ENCODE measurements around the gene HAPLN2. TPM values are rescaled to one million over a fixed set of nuclear protein-coding genes. Genes with fewer than 3 reads are reported as not detected.
"Not testable (repeated sequence)": the region's sequence is repeated elsewhere in the genome, so short reads cannot be mapped to it uniquely, and the experiment has no call there.

The HAPLN2 gene
- total RNA-seq, 1 donor from 2014 or later: not detected

DNA sequence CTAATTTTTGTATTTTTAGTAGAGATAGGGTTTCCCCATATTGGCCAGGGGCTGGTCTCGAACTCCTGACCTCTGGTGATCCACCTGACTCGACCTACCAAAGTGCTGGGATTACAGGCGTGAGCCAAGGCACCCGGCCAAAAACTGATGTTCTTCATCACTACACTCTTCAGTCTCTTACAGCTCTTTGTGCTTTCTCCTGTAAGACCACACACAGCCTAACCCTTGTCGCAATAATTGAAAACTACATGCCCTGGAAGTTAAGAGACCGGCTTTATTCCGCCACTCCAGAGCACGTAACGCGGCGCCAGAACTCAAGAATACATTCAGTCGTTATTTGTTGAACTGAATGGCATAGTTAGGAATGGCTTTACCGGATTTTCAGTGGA lies 18.5 kb upstream of the HAPLN2 start:
- peaks cover 7% of the 10 kb centered on the region for H3K27me3 Mint-ChIP-seq (ENCODE audit: insufficient read depth, low read depth)
- Histone ChIP-seq H3K9me3 (ENCODE audit: low read depth) (no peaks in the 10 kb centered on the region), H3K4me3 (peak overlapping the region; percentile 76), H4K20me1 (ENCODE audit: low read depth) (no peaks in the 10 kb centered on the region), H3K79me2 (ENCODE audit: low read depth) (peaks cover 26% of the 10 kb centered on the region), H3F3A (ENCODE audit: low read depth) (peaks cover 21% of the 10 kb centered on the region), H3K27ac (peak overlapping the region; percentile 9), H3K9ac (peak overlapping the region; percentile 59), H2AFZ (replicated peaks) (peak overlapping the region; percentile 95), H3K4me1 (peaks cover 6% of the 10 kb centered on the region), H3K36me3 (no peaks in the 10 kb centered on the region), H3K4me2 (peak overlapping the region; percentile 83), H3K27me3 (no peaks in the 10 kb centered on the region)
- H3K36me3 Mint-ChIP-seq: peaks cover 6% of the 10 kb centered on the region
- TF ChIP-seq EZH2 (IDR thresholded peaks at IDR 0.05): no peak
- no peak for TF ChIP-seq CTCF (IDR thresholded peaks at IDR 0.05)
- TF ChIP-seq EZH2phosphoT487 (IDR thresholded peaks at IDR 0.05): no peak
- peak; percentile 25 for DNase-seq (ENCODE audit: low spot score)
- H3K4me1 Mint-ChIP-seq: peaks cover 22% of the 10 kb centered on the region
- no peak overlapping the region for H3K27ac Mint-ChIP-seq
- H3K4me3 Mint-ChIP-seq: peak overlapping the region; percentile 98
- H3K9me3 Mint-ChIP-seq: no peaks in the 10 kb centered on the region

- Mint-ChIP-seq H3K4me3 (peak within 1 kb of the TSS; percentile 98), H3K36me3 (peaks cover 6% of the 10 kb centered on the region), H3K9me3 (no peaks in the 10 kb centered on the region), H3K27ac (peak within 1 kb of the TSS; percentile 90), H3K27me3 (ENCODE audit: insufficient read depth, low read depth) (peaks cover 7% of the 10 kb centered on the region), H3K4me1 (peaks cover 22% of the 10 kb centered on the region)
- Histone ChIP-seq H3K4me1 (peaks cover 6% of the 10 kb centered on the region), H3F3A (ENCODE audit: low read depth) (peaks cover 21% of the 10 kb centered on the region), H3K36me3 (no peaks in the 10 kb centered on the region), H3K27ac (peak within 1 kb of the TSS; percentile 9), H3K4me2 (peak within 1 kb of the TSS; percentile 83), H3K9ac (peak within 1 kb of the TSS; percentile 59), H3K79me2 (ENCODE audit: low read depth) (peaks cover 26% of the 10 kb centered on the region), H2AFZ (replicated peaks) (peak within 1 kb of the TSS; percentile 95), H3K9me3 (ENCODE audit: low read depth) (no peaks in the 10 kb centered on the region), H4K20me1 (ENCODE audit: low read depth) (no peaks in the 10 kb centered on the region), H3K27me3 (no peaks in the 10 kb centered on the region), H3K4me3 (peak within 1 kb of the TSS; percentile 76)
- TF ChIP-seq EZH2phosphoT487 (IDR thresholded peaks at IDR 0.05) (no peak), EZH2 (IDR thresholded peaks at IDR 0.05) (peak; percentile 46)
- peak; percentile 88 for DNase-seq (ENCODE audit: low spot score)
These were observed 17.9 kb upstream of the HAPLN2 start, which contains the start of gene GPATCH4 for GRCh38 chr1:156601122-156601830. Gene GPATCH4, minus strand, starts transcription at chr1:156601479.

GRCh38 chr1:156601892-156602291 lies 17.3 kb upstream of the HAPLN2 start:
- Histone ChIP-seq H3F3A (ENCODE audit: low read depth) (peaks cover 21% of the 10 kb centered on the region), H4K20me1 (ENCODE audit: low read depth) (no peaks in the 10 kb centered on the region), H3K79me2 (ENCODE audit: low read depth) (peaks cover 26% of the 10 kb centered on the region), H2AFZ (replicated peaks) (peak overlapping the region; percentile 95), H3K9me3 (ENCODE audit: low read depth) (no peaks in the 10 kb centered on the region), H3K4me2 (peak overlapping the region; percentile 83), H3K27ac (no peak overlapping the region), H3K27me3 (no peaks in the 10 kb centered on the region), H3K4me3 (peak overlapping the region; percentile 76), H3K9ac (peak overlapping the region; percentile 59), H3K36me3 (no peaks in the 10 kb centered on the region), H3K4me1 (peaks cover 6% of the 10 kb centered on the region)
- H3K4me3 Mint-ChIP-seq: peak overlapping the region; percentile 98
- peaks cover 7% of the 10 kb centered on the region for H3K27me3 Mint-ChIP-seq (ENCODE audit: insufficient read depth, low read depth)
- TF ChIP-seq CTCF (IDR thresholded peaks at IDR 0.05) (no peak), EZH2 (IDR thresholded peaks at IDR 0.05) (no peak), EZH2phosphoT487 (IDR thresholded peaks at IDR 0.05) (peak; percentile 9)
- peaks cover 22% of the 10 kb centered on the region for H3K4me1 Mint-ChIP-seq
- peaks cover 4% of the 10 kb centered on the region for H3K36me3 Mint-ChIP-seq
- peak overlapping the region; percentile 74 for H3K27ac Mint-ChIP-seq
- DNase-seq (ENCODE audit: low spot score): no peak
- no peaks in the 10 kb centered on the region for H3K9me3 Mint-ChIP-seq

DNA sequence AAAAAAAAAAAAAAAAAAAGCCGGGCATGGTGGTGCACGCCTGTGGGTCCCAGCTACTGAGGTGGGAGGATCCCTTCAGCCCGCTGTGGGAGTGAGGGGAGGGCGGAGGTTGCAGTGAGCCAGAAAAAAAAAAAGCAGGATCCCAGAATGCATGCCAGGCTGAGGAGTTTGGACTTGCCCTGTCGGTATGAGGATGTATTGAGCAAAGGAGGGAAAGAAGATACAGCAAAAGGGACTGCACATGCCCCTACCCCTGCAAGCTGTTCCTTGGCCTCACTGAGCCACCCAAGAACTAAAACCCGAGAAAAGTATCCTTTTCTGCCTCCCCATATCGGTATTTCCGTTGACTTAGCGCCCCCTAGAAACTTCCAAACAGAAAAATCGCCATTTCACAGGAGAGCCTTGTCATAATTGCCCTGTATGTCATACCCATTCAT lies 16.6 kb upstream of the HAPLN2 start:
- H3K9me3 ChIP-seq (ENCODE audit: low read depth): no peaks in the 10 kb centered on the region
- no peaks in the 10 kb centered on the region for H4K20me1 ChIP-seq (ENCODE audit: low read depth)
- no peak overlapping the region for H3K4me3 ChIP-seq
- Mint-ChIP-seq H3K27me3 (ENCODE audit: insufficient read depth, low read depth) (peaks cover 7% of the 10 kb centered on the region), H3K4me3 (peak overlapping the region; percentile 78), H3K27ac (no peak overlapping the region), H3K4me1 (peaks cover 22% of the 10 kb centered on the region), H3K9me3 (no peaks in the 10 kb centered on the region), H3K36me3 (no peaks in the 10 kb centered on the region)
- H3K27ac ChIP-seq: no peak overlapping the region
- H3F3A ChIP-seq (ENCODE audit: low read depth): peaks cover 21% of the 10 kb centered on the region
- no peak overlapping the region for H2AFZ ChIP-seq (replicated peaks)
- peak; percentile 43 for DNase-seq (ENCODE audit: low spot score)
- no peak overlapping the region for H3K9ac ChIP-seq
- no peaks in the 10 kb centered on the region for H3K36me3 ChIP-seq
- peak overlapping the region; percentile 46 for H3K4me2 ChIP-seq
- no peaks in the 10 kb centered on the region for H3K27me3 ChIP-seq
- H3K4me1 ChIP-seq: peaks cover 6% of the 10 kb centered on the region
- peaks cover 26% of the 10 kb centered on the region for H3K79me2 ChIP-seq (ENCODE audit: low read depth)
- TF ChIP-seq EZH2phosphoT487 (IDR thresholded peaks at IDR 0.05): no peak
- TF ChIP-seq CTCF (IDR thresholded peaks at IDR 0.05): peak; percentile 58

DNA sequence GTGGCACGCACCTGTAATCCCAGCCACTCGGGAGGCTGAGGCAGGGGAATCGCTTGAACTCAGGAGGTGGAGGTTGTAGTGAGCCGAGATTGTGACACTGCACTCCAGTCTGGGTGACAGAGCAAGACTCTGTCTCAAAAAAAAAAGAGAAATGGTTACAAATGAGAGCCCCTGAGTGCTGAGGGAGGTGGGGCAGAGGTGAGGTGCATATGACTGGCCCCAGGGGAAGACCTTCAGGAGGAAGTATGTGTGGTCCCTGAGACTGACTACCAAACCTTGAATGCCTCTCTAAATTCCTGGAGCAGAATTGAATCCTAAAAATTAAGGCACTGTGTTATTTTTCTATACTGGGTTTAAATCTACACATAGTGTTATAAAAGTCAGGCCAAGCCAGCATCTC lies 11.9 kb upstream of the HAPLN2 start:
- not testable (repeated sequence) for H3K27me3 Mint-ChIP-seq (ENCODE audit: insufficient read depth, low read depth); H3K4me3 Mint-ChIP-seq; H3K9me3 ChIP-seq (ENCODE audit: low read depth); H3K4me1 Mint-ChIP-seq; H2AFZ ChIP-seq (replicated peaks); H3F3A ChIP-seq (ENCODE audit: low read depth); H3K27ac ChIP-seq; H3K79me2 ChIP-seq (ENCODE audit: low read depth); H3K9me3 Mint-ChIP-seq; H3K36me3 ChIP-seq; H3K4me3 ChIP-seq; H3K4me1 ChIP-seq; H4K20me1 ChIP-seq (ENCODE audit: low read depth); H3K27ac Mint-ChIP-seq; H3K9ac ChIP-seq; DNase-seq (ENCODE audit: low spot score); H3K4me2 ChIP-seq; H3K36me3 Mint-ChIP-seq
- peaks cover 22% of the 10 kb centered on the region for H3K27me3 ChIP-seq

All from neural progenitor cell (in vitro differentiated cells).